GM18505 (cell line): ENCODE data around the gene PDZK1IP1.

Experiments
- ATAC-seq: cut with Tn5 transposase; IDR thresholded peaks from one replicate; pipeline ENCODE4 v1.9.1; 2021; ENCODE audit not compliant: unreplicated experiment
- POLR2A ChIP-seq: IDR thresholded peaks from 4 replicates; pipeline ENCODE4 v1.6.1; 2011; ENCODE audit warnings: borderline replicate concordance; ENCODE audit not compliant: insufficient read depth, insufficient read length; ENCODE audit errors: extremely low read depth

The PDZK1IP1 gene

DNA sequence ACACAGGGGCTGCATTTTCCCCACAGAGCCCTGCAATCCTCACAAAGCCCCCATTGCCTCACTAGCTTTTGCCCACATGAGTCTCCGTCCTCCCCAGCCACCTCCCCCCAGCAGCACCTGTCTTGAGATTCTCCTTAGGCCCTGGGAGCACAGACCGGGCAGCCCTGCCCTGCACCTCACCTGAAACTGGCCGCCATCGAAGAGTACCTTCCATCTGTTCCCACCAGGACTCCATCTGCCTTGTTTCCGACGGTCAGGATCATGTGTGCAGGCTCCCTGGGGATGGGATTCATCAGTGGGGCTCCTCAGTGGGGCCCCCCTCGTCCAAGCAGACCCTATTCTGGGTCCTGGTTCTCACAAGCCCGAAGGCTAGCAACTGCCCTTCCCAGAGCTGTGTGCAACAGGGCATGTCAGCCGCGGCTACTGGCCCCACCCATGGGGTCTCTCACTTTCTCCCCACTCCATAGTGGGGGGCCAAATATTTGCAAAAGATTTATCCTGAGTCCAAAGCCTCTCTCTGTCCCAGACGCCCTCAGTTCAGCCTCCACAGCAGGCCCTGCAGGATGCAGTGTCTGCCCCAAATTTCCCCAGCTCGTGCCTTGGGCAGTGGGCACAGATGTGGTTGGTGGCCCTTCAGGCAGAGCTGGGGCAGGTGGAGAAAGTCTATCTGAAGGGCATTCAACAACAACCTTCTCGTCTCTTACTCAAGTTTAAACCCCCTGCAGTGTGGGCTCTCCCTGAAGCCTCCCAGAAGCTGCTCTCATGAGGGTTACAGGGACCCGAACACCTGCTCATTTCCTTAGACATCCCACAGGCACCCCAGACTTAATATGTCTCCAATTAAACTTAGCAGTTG, 4.8 kb downstream of the PDZK1IP1 start:
- ATAC-seq: no peak
- TF ChIP-seq POLR2A: no peak

DNA sequence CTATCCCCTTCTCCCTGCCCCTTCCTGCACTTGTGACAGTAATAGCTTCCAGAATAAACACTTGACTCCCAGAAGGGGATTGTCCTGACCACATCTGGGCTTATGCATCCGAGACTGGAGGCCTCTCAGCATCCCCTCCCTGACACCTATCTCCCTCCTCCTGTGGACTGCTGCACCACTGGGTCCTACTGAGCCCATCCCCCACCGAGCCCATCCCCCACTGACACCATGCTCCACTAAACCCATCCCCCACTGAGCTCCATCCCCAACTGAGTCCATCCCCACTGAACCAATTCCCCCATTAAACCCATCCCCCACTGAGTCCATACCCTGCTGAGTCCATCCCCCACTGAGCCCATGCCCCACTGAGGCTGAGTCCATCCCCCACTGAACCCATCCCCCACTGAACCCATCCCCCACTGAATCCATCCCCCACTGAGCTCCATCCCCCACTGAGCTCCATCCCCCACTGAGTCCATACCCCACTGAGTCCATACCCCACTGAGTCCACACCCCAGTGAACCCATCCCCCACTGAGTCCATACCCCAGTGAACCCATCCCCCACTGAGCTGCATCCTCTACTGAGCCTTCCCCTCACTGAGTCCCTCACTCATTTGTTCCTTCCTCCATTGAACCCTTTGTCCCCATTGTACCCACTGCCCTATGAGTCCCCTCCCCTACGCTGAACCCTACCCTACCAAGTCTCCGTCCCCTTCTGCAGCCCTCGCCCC, 5.6 kb downstream of the PDZK1IP1 start:
- TF ChIP-seq POLR2A: no peak
- ATAC-seq: no peak

DNA sequence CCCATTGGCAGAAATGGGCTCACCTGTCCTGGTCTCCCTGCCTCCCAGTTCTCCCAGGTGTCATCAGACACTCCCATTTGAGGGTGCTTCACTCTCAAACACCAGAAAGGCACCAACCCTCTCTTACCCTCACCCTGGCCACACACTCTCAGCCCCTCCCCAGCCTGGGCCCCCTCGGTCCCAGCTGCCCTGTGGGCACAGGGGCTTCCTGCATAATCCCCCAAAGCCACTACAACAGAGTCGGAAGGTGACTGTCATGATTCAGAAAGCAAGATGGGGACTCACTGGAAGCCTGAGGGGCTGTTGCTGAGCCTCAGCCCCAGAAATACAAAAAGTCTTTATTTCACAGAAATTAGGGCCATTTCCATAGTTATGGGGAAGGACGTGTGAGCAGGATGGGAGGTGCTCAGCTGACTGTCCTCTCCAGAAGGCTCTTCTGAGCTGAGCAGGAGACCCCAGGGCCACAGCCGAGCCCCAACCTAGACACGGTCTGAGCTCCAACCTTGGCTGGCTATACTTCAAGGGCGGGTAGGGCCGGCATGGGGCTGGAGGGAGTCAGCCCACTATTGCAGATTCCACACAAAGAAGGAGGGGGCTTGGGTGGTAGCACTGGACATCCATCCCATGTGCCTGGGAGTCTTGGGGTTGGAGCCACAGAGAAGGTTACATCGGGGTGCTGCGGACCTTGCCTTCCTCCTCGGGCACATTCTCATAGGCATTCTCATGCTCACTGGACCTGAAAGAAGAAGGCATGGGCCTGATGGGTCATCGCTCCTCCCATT, 6.3 kb downstream of the PDZK1IP1 start:
- no peak for TF ChIP-seq POLR2A
- no peak for ATAC-seq

DNA sequence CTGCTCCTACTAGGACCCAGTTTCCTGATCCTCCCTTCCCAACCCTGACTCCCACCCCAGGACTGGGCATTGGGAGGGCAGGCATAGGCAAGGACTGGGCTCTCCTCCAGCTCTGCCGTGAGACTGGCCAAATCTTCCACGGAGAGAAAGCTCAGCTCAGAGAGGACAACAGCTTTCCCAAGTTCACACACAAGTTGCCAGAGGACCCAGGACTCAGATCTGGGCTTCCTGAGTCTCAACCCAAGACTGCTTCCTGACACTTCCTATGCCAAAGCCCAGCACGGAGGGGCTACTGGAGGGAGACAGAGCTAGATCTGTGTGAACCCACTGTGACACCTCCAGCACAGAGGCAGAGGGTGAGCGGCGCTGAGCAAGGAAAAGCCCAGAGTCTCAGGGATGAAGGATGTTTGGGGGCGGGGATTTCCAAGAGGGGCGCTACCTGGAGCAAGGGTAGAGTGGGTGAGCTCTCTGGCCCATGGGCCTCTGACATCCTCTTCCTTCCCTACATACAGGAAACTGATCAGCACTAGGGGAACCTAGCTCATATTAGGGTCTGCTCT, 7.1 kb downstream of the PDZK1IP1 start:
- TF ChIP-seq POLR2A: no peak
- no peak for ATAC-seq

DNA sequence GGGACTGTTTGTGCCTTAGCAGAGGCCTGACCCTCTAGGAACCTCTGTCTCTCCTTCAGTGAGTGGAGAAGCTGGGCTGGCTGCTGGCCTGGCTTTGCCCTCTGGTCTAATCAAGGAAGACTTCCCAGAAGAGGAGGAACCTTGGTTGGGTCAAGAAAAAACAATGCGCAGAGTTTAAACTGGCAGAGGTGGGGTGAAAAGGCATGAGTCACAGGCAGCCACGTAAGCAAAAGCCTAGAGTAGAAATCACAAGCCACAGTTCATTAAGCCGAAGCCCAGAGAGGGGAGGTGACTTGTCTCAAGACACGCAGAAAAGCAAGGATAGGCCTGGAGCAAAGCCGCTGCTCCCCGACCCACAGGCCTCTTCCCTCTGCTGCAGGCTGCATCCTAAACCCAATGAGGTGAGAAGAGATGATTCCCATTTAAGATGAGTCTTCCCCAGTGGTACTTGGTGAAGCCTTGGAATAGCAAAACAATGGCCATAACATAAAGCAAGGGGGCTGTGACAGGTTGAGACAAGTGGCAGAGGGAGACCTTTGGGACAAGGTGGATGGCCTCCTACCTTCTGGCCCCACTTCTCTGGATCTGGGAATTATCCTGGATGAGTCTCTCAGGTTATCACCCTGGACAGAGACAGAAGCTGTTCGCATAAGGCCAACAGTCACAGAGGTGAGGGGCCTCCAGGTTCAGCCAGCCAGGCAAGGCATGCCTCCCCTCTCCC, 7.7 kb downstream of the PDZK1IP1 start:
- TF ChIP-seq POLR2A: no peak
- ATAC-seq: no peak

DNA sequence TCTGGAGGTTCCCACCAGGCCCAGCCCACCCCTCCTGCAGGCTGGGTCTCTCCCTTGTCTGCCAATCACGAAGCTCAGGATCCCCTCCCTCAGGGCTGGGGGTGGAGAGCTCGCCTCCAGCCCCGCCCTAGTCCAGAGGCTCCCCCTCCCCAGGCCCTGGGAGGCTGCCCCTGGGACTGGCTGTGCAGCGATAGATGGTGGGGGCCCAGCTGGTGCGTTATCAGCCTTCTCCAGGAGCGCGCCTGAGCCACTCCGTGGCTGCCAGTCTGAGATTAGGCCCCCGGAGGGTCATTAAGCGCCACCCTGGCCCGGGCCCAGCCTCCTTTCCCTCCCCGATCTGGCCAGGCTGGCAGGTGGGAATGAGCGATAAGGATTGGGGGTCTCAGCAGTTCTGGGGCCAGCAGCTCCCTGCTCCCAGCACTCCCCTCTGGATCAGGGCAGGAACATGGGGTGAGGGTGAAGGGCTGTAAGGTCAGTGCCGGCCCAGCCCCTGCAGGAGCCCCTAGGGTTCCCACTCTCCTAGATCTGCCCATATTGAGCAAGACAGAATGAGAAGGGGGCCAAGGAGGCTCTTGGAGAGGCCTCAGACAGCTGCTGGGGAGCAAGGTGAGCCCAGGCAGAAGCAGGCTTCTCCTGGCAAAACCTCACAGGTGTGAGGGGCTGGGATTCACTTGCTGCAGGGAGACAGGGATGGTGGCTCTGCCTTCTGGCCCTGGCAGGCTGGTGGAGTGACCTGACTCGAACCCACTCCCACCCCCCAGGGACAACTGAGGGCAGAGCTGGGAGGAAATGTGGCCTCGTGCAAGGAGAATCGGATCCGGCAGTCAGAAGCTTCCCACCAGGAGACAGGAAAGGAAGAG, 8.5 kb downstream of the PDZK1IP1 start:
- no peak for TF ChIP-seq POLR2A
- ATAC-seq: no peak

DNA sequence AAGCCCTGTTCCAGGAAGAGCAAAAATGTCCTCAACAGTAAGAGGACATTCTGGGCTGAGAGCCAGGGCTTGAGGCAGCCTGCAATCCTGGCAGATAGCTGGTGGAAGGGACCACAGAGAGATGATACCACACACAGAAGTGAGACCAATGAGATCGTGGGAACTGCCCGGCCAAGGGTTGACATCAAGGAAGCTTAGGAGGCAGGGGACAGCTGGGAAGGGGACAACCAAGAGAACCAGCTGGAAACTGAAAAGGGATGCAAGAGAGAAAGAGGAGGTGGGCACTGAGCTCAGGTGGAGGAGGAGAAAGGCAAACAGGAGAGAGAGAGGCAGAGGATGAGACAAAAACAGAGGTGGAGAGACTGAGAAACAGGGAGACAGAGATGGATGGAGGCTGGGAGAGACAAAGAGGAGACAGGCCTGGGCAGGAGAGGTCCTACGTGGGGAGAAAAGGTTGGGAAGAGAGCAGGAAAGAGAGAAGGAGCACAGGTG, 9.2 kb downstream of the PDZK1IP1 start:
- TF ChIP-seq POLR2A: no peak
- no peak for ATAC-seq

DNA sequence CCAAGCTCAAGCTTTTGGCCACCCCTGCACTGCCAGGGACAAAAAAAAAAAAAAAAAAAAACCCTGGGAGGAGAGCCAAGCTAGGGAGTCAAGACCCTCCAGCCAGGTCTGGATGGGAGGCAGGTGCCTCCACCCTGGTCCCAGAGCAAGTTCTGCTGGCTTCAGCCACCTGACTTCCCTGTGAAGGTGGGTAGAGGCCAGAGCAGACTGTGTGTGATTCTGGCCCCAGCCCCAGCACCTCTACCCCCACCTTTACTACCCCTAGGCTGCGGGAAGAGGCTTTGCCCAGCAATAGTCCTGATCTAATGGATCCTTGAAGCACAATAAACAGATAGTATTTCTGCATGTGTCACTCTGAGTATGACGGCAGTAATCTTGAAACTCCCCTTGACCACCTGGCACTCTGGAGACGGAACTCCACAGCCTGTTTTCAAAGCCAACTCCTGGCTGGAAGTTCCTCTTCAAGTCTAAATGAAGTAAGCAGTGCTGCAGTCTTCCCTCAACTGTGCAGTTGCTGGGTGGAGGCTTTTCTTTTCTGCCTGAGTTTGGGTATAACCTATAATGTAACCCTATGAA, 9.8 kb downstream of the PDZK1IP1 start:
- no peak for TF ChIP-seq POLR2A
- ATAC-seq: no peak

DNA sequence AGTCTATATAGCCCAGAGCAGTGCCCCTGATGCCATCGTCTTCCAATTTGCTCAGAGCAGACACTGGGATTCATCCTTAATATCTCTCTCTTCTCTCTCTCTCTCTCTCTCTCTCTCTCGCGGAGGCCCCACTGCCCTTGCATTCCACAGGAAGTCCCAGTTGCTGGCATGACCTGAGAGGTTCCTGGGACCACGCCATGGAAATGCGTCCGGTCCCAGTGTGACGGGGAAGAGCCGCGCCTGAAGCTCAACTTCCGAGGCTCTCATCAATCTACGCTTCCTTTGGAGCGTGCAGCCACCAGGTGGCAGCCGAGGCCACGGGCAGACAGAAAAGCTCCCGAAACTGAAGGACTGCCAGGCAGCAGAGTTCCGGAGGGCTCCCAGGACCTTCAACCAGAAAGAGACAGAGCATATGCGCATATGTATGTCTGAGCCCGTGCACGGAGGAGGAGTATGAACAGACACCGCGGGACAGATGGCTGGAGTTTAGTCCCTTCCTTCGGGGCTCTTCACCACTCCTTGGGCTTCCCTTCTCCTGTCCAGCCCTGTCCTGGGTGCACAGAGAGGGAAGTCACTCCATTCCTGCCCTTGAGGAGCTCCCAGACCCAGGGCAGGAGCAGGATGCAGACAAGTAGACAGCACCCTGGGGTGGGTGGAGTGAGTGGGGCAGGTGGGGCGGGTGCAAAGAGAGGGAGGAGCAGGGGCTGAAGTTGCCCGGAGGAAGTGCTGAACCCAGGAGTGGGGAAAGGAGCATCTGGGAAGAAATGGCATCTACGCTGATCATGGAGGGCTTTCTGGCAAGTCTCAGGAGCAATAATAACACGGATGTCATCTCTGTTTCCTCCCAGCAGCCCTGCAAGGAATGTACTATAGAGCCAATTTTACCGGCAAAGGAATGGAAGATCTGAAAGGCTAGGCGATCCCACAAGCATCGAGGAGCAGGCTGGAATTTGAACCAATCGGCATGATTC, 10.5 kb downstream of the PDZK1IP1 start:
- TF ChIP-seq POLR2A: no peak
- ATAC-seq: peak; percentile 70

DNA sequence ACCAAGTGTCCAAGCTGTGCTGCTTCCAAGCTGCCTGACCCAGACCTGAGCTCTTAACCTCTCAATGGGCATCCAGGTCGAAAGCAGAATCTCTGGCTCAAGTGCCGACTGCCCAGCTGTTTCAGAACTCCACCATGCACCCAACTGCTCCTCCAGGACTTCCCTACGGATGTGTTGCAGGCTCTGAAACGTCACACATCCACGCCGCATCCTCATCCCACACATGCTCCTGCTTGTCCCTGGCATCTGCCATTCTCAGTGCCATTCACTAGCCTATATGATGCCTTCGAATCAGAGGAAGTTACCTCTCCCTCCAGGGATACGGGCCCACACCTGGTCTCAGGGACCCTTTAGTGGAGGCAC, 11.2 kb downstream of the PDZK1IP1 start:
- ATAC-seq: no peak
- TF ChIP-seq POLR2A: no peak
